ENCODE results near the gene XXYLT1. TPM values are rescaled to one million over a fixed set of nuclear protein-coding genes. Genes with fewer than 3 reads are reported as not detected.
"Not testable (repeated sequence)": the region's sequence is repeated elsewhere in the genome, so short reads cannot be mapped to it uniquely, and the experiment has no call there.

XXYLT1 gene
- total and polyA plus RNA-seq, 2 donors from 2014 or later = 5.7 to 10.7 TPM

DNA sequence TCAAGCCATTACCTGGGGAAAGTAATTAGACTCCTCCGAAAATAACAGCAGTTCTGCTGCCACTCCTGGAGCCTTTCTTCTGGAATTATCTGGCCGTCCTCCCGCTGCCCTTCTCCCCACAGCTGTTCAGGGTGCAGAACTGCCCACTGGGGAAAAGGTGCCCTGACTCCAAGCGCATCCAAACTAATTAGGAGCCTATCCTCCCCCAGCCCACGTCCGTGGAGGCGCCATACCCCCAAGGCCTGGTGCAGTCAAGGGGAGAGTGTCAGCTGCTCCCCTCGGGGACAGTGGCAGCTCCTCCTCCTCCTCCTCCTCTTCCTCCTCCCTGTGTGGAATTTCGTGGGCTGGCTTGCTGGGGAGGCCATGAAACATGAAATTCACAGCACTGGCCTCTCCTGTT, 177.2 kb downstream of the XXYLT1 start:
- Histone ChIP-seq H3K4me3 (ENCODE audit: low read length in 3 of 3) (no peak overlapping the region), H3K27me3 (ENCODE audit: control insufficient read depth, insufficient read depth, low read length) (no peaks in the 10 kb centered on the region), H3K4me1 (ENCODE audit: control insufficient read depth in 2 of 3, insufficient read depth in 2 of 3, low read depth in 1 of 3, low read length in 3 of 3) (peaks cover 0 to 6% (median 0%) of the 10 kb centered on the region in 3 donors), H3K9me3 (ENCODE audit: control insufficient read depth in 2 of 3, insufficient read depth in 1 of 3, low read length in 3 of 3) (no peaks in the 10 kb centered on the region), H3K36me3 (ENCODE audit: control insufficient read depth in 2 of 3, insufficient read depth in 3 of 3, low read length in 3 of 3) (no peaks in the 10 kb centered on the region), H3K27ac (ENCODE audit: low read depth in 2 of 2, low read length in 2 of 2) (no peak overlapping the region), H3K9ac (ENCODE audit: low read length in 3 of 3) (no peak overlapping the region)
- DNase-seq = peak in 1 of 5 donors; percentile 53
- TF ChIP-seq, protein P1, sequence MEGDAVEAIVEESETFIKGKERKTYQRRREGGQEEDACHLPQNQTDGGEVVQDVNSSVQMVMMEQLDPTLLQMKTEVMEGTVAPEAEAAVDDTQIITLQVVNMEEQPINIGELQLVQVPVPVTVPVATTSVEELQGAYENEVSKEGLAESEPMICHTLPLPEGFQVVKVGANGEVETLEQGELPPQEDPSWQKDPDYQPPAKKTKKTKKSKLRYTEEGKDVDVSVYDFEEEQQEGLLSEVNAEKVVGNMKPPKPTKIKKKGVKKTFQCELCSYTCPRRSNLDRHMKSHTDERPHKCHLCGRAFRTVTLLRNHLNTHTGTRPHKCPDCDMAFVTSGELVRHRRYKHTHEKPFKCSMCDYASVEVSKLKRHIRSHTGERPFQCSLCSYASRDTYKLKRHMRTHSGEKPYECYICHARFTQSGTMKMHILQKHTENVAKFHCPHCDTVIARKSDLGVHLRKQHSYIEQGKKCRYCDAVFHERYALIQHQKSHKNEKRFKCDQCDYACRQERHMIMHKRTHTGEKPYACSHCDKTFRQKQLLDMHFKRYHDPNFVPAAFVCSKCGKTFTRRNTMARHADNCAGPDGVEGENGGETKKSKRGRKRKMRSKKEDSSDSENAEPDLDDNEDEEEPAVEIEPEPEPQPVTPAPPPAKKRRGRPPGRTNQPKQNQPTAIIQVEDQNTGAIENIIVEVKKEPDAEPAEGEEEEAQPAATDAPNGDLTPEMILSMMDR (IDR thresholded peaks at IDR 0.05; ENCODE audit: borderline replicate concordance, extremely low read depth, insufficient read depth) = no peak
- FAIRE-seq = no peak
- intact Hi-C loops (cut with DNase I) = no loop called here

DNA sequence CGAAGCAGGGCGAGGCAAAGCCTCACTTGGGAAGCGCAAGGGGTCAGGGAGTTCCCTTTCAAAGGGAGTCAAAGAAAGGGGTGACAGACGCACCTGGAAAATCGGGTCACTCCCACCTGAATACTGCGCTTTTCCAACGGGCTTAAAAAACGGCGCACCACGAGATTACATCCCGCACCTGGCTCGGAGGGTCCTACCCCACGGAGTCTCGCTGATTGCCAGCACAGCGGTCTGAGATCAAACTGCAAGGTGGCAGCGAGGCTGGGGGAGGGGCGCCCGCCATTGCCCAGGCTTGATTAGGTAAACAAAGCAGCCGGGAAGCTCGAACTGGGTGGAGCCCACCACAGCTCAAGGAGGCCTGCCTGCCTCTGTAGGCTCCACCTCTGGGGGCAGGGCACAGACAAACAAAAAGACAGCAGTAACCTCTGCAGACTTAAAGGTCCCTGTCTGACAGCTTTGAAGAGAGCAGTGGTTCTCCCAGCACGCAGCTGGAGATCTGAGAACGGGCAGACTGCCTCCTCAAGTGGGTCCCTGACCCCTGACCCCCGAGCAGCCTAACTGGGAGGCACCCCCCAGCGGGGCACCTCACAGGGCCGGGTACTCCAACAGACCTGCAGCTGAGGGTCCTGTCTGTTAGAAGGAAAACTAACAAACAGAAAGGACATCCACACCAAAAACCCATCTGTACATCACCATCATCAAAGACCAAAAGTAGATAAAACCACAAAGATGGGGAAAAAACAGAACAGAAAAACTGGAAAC, 182.9 kb downstream of the XXYLT1 start:
- H3K27ac ChIP-seq (ENCODE audit: low read depth in 2 of 2, low read length in 2 of 2); H3K9ac ChIP-seq (ENCODE audit: low read length in 3 of 3); H3K36me3 ChIP-seq (ENCODE audit: control insufficient read depth in 2 of 3, insufficient read depth in 3 of 3, low read length in 3 of 3); intact Hi-C loops (cut with DNase I); H3K9me3 ChIP-seq (ENCODE audit: control insufficient read depth in 2 of 3, insufficient read depth in 1 of 3, low read length in 3 of 3); FAIRE-seq; H3K27me3 ChIP-seq (ENCODE audit: control insufficient read depth, insufficient read depth, low read length); H3K4me1 ChIP-seq (ENCODE audit: control insufficient read depth in 2 of 3, insufficient read depth in 2 of 3, low read depth in 1 of 3, low read length in 3 of 3): not testable (repeated sequence)
- H3K4me3 ChIP-seq (ENCODE audit: low read length in 3 of 3) = peak overlapping the region in 1 of 3 donors; percentile 22
- peak in 1 of 5 donors; percentile 22 for DNase-seq

DNA sequence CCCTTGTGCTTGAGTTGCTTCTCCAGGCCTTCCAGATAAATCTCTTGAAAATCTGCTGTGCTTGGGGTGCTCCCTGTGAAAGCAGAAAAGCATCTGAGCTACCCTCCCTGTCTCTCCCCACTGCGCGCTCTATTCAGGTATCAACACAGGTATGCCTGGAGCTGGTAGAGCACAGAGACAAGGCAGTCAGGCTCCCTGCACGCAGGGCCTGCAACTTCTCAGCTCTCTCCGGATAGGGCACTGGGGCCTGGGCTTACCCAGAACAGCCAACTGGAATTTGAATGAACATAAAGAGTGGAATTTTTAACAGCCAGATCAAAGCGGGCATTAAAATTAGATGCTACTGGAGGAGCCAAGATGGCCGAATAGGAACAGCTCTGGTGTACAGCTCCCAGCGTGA, 183.6 kb downstream of the XXYLT1 start:
- no peak overlapping the region for H3K9ac ChIP-seq (ENCODE audit: low read length in 3 of 3)
- TF ChIP-seq, protein P1 (IDR thresholded peaks at IDR 0.05; ENCODE audit: borderline replicate concordance, extremely low read depth, insufficient read depth) = no peak
- H3K4me3 ChIP-seq (ENCODE audit: low read length in 3 of 3) = peak overlapping the region in 1 of 3 donors; percentile 22
- peaks cover 0 to 4% (median under 1%) of the 10 kb centered on the region in 3 donors for H3K4me1 ChIP-seq (ENCODE audit: control insufficient read depth in 2 of 3, insufficient read depth in 2 of 3, low read depth in 1 of 3, low read length in 3 of 3)
- no peaks in the 10 kb centered on the region for H3K9me3 ChIP-seq (ENCODE audit: control insufficient read depth in 2 of 3, insufficient read depth in 1 of 3, low read length in 3 of 3)
- no peaks in the 10 kb centered on the region for H3K36me3 ChIP-seq (ENCODE audit: control insufficient read depth in 2 of 3, insufficient read depth in 3 of 3, low read length in 3 of 3)
- intact Hi-C loops (cut with DNase I) = no loop called here
- H3K27ac ChIP-seq (ENCODE audit: low read depth in 2 of 2, low read length in 2 of 2) = no peak overlapping the region
- no peaks in the 10 kb centered on the region for H3K27me3 ChIP-seq (ENCODE audit: control insufficient read depth, insufficient read depth, low read length)
- DNase-seq (peak in 2 of 5 donors; percentile 30 to 46), FAIRE-seq (no peak)

DNA sequence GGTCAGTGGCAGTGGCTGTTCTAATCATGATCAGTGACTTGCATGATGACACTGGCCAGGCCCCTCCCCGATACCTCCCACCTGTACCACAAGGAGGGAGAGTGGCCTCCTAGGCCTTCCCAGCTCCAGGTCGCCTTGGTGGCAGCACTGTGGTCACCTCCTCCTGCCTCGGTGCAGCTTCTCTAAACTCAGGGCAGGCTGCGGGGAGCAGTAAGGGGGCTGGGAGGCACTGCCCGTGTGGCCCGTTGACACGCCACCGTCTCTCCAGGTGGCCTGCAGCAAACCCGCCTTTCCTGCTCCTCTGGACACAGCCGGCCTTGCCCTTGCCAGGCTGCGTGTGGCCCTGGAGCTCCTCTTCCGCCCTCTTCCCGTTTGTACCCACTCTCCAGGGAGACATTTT, 184.1 kb downstream of the XXYLT1 start:
- no peaks in the 10 kb centered on the region for H3K36me3 ChIP-seq (ENCODE audit: control insufficient read depth in 2 of 3, insufficient read depth in 3 of 3, low read length in 3 of 3)
- no peaks in the 10 kb centered on the region for H3K27me3 ChIP-seq (ENCODE audit: control insufficient read depth, insufficient read depth, low read length)
- no peak overlapping the region for H3K27ac ChIP-seq (ENCODE audit: low read depth in 2 of 2, low read length in 2 of 2)
- TF ChIP-seq, protein P1 (IDR thresholded peaks at IDR 0.05; ENCODE audit: borderline replicate concordance, extremely low read depth, insufficient read depth) = no peak
- peak in 1 of 5 donors; percentile 61 for DNase-seq
- FAIRE-seq = no peak
- no peaks in the 10 kb centered on the region for H3K9me3 ChIP-seq (ENCODE audit: control insufficient read depth in 2 of 3, insufficient read depth in 1 of 3, low read length in 3 of 3)
- H3K4me3 ChIP-seq (ENCODE audit: low read length in 3 of 3) = peak overlapping the region in 1 of 3 donors; percentile 22
- intact Hi-C loops (cut with DNase I) = no loop called here
- no peak overlapping the region for H3K9ac ChIP-seq (ENCODE audit: low read length in 3 of 3)
- H3K4me1 ChIP-seq (ENCODE audit: control insufficient read depth in 2 of 3, insufficient read depth in 2 of 3, low read depth in 1 of 3, low read length in 3 of 3) = peaks cover 0 to 5% (median 4%) of the 10 kb centered on the region in 3 donors
